HG02588 (cell line): ENCODE results near the gene PHF21B.

Experiments
- ATAC-seq: cut with Tn5 transposase; IDR thresholded peaks from one replicate; pipeline ENCODE4 v1.9.1; 2021; ENCODE audit warnings: mild to moderate bottlenecking, moderate library complexity; ENCODE audit not compliant: unreplicated experiment

PHF21B gene

GRCh38 chr22:44992166-44992565 lies 17.6 kb downstream of the PHF21B start:
- ATAC-seq = no peak

GRCh38 chr22:44991218-44991617 lies 18.6 kb downstream of the PHF21B start:
- no peak for ATAC-seq

GRCh38 chr22:44990810-44991209 lies 19.0 kb downstream of the PHF21B start:
- no peak for ATAC-seq

- no peak for ATAC-seq
Measured at GRCh38 chr22:44990328-44990727, 19.5 kb downstream of the PHF21B start.

- no peak for ATAC-seq
Measured at GRCh38 chr22:44988671-44989070, 21.1 kb downstream of the PHF21B start.

- ATAC-seq = no peak
Measured at GRCh38 chr22:44986926-44987325, 22.9 kb downstream of the PHF21B start.

- no peak for ATAC-seq
Measured at GRCh38 chr22:44985906-44986527, 23.8 kb downstream of the PHF21B start.

GRCh38 chr22:44983878-44984482 lies 25.8 kb downstream of the PHF21B start:
- ATAC-seq = no peak

GRCh38 chr22:44982445-44982844 lies 27.4 kb downstream of the PHF21B start:
- ATAC-seq = no peak

- no peak for ATAC-seq
Measured at GRCh38 chr22:44981857-44982256, 27.9 kb downstream of the PHF21B start.

- ATAC-seq = no peak
Measured at GRCh38 chr22:44979154-44979553, 30.7 kb downstream of the PHF21B start.

GRCh38 chr22:44975427-44976262 lies 34.2 kb downstream of the PHF21B start:
- no peak for ATAC-seq

- ATAC-seq = no peak
Measured at GRCh38 chr22:44974454-44974853, 35.4 kb downstream of the PHF21B start.

- no peak for ATAC-seq
Measured at GRCh38 chr22:44973829-44974228, 36.0 kb downstream of the PHF21B start.

- ATAC-seq = no peak
Measured at GRCh38 chr22:44972363-44973083, 37.3 kb downstream of the PHF21B start.

GRCh38 chr22:44971651-44972362 lies 38.0 kb downstream of the PHF21B start:
- ATAC-seq = no peak

- no peak for ATAC-seq
Measured at GRCh38 chr22:44970291-44970690, 39.5 kb downstream of the PHF21B start.

- ATAC-seq = no peak
Measured at GRCh38 chr22:44969817-44970216, 40.0 kb downstream of the PHF21B start.

- ATAC-seq = no peak
Measured at GRCh38 chr22:44968736-44969135, 41.1 kb downstream of the PHF21B start.

GRCh38 chr22:44965171-44965570 lies 44.6 kb downstream of the PHF21B start:
- no peak for ATAC-seq

GRCh38 chr22:44964722-44965078 lies 45.1 kb downstream of the PHF21B start:
- ATAC-seq = no peak
